Neural crest cell (in vitro differentiated cells): Measurements from ENCODE around the gene SPAG7. TPM values are rescaled to one million over a fixed set of nuclear protein-coding genes. Genes with fewer than 3 reads are reported as not detected.

Experiments
- DNase-seq: peaks from one replicate; pipeline ENCODE4 v3.0.0; 2021; ENCODE audit warnings: low read depth, mixed read lengths, low spot score
- H3K27ac Mint-ChIP-seq: one replicate; pipeline ENCODE4 v1.8.0; 2021; ENCODE audit warnings: mild to moderate bottlenecking, mixed read lengths; ENCODE audit not compliant: unreplicated experiment
- H3K27me3 Mint-ChIP-seq: 2 replicates; pipeline ENCODE4 v1.8.0; 2021; ENCODE audit warnings: low read depth, mild to moderate bottlenecking, mixed read lengths
- H3K36me3 Mint-ChIP-seq: 2 replicates; pipeline ENCODE4 v1.8.0; 2021; ENCODE audit warnings: low read depth, mild to moderate bottlenecking, mixed read lengths
- H3K4me1 Mint-ChIP-seq: 2 replicates; pipeline ENCODE4 v1.8.0; 2021; ENCODE audit warnings: mixed read lengths
- H3K4me3 Mint-ChIP-seq: one replicate; pipeline ENCODE4 v1.8.0; 2021; ENCODE audit warnings: mild to moderate bottlenecking, mixed read lengths
- H3K9me3 Mint-ChIP-seq: 2 replicates; pipeline ENCODE4 v1.8.0; 2021; ENCODE audit warnings: mixed read lengths
- CTCF ChIP-seq: fragments of 200-600 bp; sonication (generic); conservative IDR thresholded peaks from 2 replicates; pipeline ENCODE4 v1.5.0; 2021; ENCODE audit warnings: antibody characterized with exemption, mild to moderate bottlenecking
- total RNA-seq: library from RNA; stranded (reverse); gene quantifications from 2 replicates; pipeline ENCODE4 v1.2.1, GENCODE V29; 2021

Gene SPAG7
- total RNA-seq, 1 donor from 2014 or later: 78.9 TPM

GRCh38 chr17:4980644-4981216, 13.1 kb upstream of the SPAG7 start:
- peak; percentile 64 for DNase-seq
- H3K36me3 Mint-ChIP-seq: no peaks in the 10 kb centered on the region
- no peaks in the 10 kb centered on the region for H3K9me3 Mint-ChIP-seq
- peak overlapping the region; percentile 75 for H3K4me3 Mint-ChIP-seq
- peak; percentile 77 for TF ChIP-seq CTCF
- H3K4me1 Mint-ChIP-seq: peaks cover 7% of the 10 kb centered on the region
- no peaks in the 10 kb centered on the region for H3K27me3 Mint-ChIP-seq
- H3K27ac Mint-ChIP-seq: no peak overlapping the region

GRCh38 chr17:4978726-4979125, 11.1 kb upstream of the SPAG7 start:
- Mint-ChIP-seq H3K36me3 (peaks cover 5% of the 10 kb centered on the region), H3K4me1 (peaks cover 12% of the 10 kb centered on the region), H3K4me3 (no peak overlapping the region), H3K27me3 (peaks cover 3% of the 10 kb centered on the region), H3K9me3 (no peaks in the 10 kb centered on the region), H3K27ac (no peak overlapping the region)
- DNase-seq: no peak
- TF ChIP-seq CTCF: no peak

- peak overlapping the region; percentile 64 for H3K4me3 Mint-ChIP-seq
- DNase-seq: no peak
- peaks cover 20% of the 10 kb centered on the region for H3K4me1 Mint-ChIP-seq
- H3K36me3 Mint-ChIP-seq: peaks cover 11% of the 10 kb centered on the region
- H3K27me3 Mint-ChIP-seq: peaks cover 3% of the 10 kb centered on the region
- TF ChIP-seq CTCF: no peak
- H3K9me3 Mint-ChIP-seq: no peaks in the 10 kb centered on the region
- H3K27ac Mint-ChIP-seq: no peak overlapping the region
Observed at GRCh38 chr17:4974115-4974670, 6.6 kb upstream of the SPAG7 start.

- no peak for TF ChIP-seq CTCF
- H3K27ac Mint-ChIP-seq: no peak overlapping the region
- peaks cover 3% of the 10 kb centered on the region for H3K27me3 Mint-ChIP-seq
- H3K4me1 Mint-ChIP-seq: peaks cover 27% of the 10 kb centered on the region
- no peaks in the 10 kb centered on the region for H3K9me3 Mint-ChIP-seq
- H3K36me3 Mint-ChIP-seq: peaks cover 11% of the 10 kb centered on the region
- H3K4me3 Mint-ChIP-seq: peak overlapping the region; percentile 68
- DNase-seq: no peak
Observed at GRCh38 chr17:4973256-4974114, 5.9 kb upstream of the SPAG7 start.

GRCh38 chr17:4972752-4973151, 5.1 kb upstream of the SPAG7 start:
- H3K27ac Mint-ChIP-seq: peak overlapping the region; percentile 95
- H3K27me3 Mint-ChIP-seq: peaks cover 3% of the 10 kb centered on the region
- peaks cover 11% of the 10 kb centered on the region for H3K36me3 Mint-ChIP-seq
- no peak for TF ChIP-seq CTCF
- DNase-seq: no peak
- peak overlapping the region; percentile 68 for H3K4me3 Mint-ChIP-seq
- H3K9me3 Mint-ChIP-seq: no peaks in the 10 kb centered on the region
- H3K4me1 Mint-ChIP-seq: peaks cover 27% of the 10 kb centered on the region
